Bronchial epithelial cell (primary cell): Measurements from ENCODE around the gene FNDC3B. TPM values are rescaled to one million over a fixed set of nuclear protein-coding genes. Genes with fewer than 3 reads are reported as not detected.

Source experiments
- DNase-seq: peaks from one replicate; pipeline ENCODE4 v3.0.0-alpha.2; 2010; ENCODE audit warnings: low read depth
- FAIRE-seq: peaks from 2 replicates; lab custom pipeline; 2011; peaks lifted over from hg19 to GRCh38; lab: Jason Lieb, UNC
- H3K27me3 ChIP-seq: 2 replicates; pipeline ENCODE4 v1.5.1; 2011; ENCODE audit warnings: low read length; ENCODE audit not compliant: control insufficient read depth, insufficient read depth
- H3K36me3 ChIP-seq: 2 replicates; pipeline ENCODE4 v1.5.1; 2011; ENCODE audit warnings: low read length; ENCODE audit not compliant: control insufficient read depth, insufficient read depth
- H3K4me3 ChIP-seq: 2 replicates; pipeline ENCODE4 v1.5.1; 2011; ENCODE audit warnings: mild to moderate bottlenecking, low read depth, low read length, control low read depth
- CTCF ChIP-seq: IDR thresholded peaks from 2 replicates; pipeline ENCODE4 v1.5.1; 2011; ENCODE audit warnings: mild to moderate bottlenecking, moderate library complexity, low read length, control low read depth, inconsistent platforms; ENCODE audit not compliant: insufficient read depth, severe bottlenecking
- total RNA-seq: library from RNA; depleted of rRNA; stranded (reverse); fragments of >200 nt; gene quantifications from 2 replicates; pipeline ENCODE4 v1.2.1, GENCODE V29; 2014

The FNDC3B gene
- total RNA-seq, 1 donor from 2014 or later: 39.2 TPM

- Histone ChIP-seq H3K27me3 (no peaks in the 10 kb centered on the region), H3K36me3 (peaks cover 1% of the 10 kb centered on the region), H3K4me3 (no peak overlapping the region)
- no peak for TF ChIP-seq CTCF
- DNase-seq: no peak
- no peak for FAIRE-seq
Measured at GRCh38 chr3:172175254-172175599, 135.8 kb downstream of the FNDC3B start.

GRCh38 chr3:172176061-172176770 lies 136.8 kb downstream of the FNDC3B start:
- Histone ChIP-seq H3K36me3 (no peaks in the 10 kb centered on the region), H3K4me3 (no peak overlapping the region), H3K27me3 (no peaks in the 10 kb centered on the region)
- DNase-seq (no peak), FAIRE-seq (no peak)
- TF ChIP-seq CTCF: no peak

GRCh38 chr3:172177046-172177445 lies 137.7 kb downstream of the FNDC3B start:
- TF ChIP-seq CTCF: no peak
- H3K36me3 ChIP-seq: no peaks in the 10 kb centered on the region
- no peak for FAIRE-seq
- DNase-seq: no peak
- no peaks in the 10 kb centered on the region for H3K27me3 ChIP-seq
- no peak overlapping the region for H3K4me3 ChIP-seq

GRCh38 chr3:172177803-172178316 lies 138.5 kb downstream of the FNDC3B start:
- peak; percentile 7 for FAIRE-seq
- H3K27me3 ChIP-seq: no peaks in the 10 kb centered on the region
- TF ChIP-seq CTCF: no peak

GRCh38 chr3:172179680-172180399 lies 140.5 kb downstream of the FNDC3B start:
- Histone ChIP-seq H3K27me3 (no peaks in the 10 kb centered on the region), H3K36me3 (no peaks in the 10 kb centered on the region), H3K4me3 (no peak overlapping the region)
- DNase-seq (no peak), FAIRE-seq (no peak)
- no peak for TF ChIP-seq CTCF

More at GRCh38 chr3:172177803-172178316, 138.5 kb downstream of the FNDC3B start:
- Histone ChIP-seq H3K4me3 (no peak overlapping the region), H3K36me3 (no peaks in the 10 kb centered on the region)
- DNase-seq: no peak
